Nucleus accumbens (tissue), 56 donors: Measurements from ENCODE around the gene JMJD8.

Experiments used
- DNase-seq, 56 donors: peaks; one replicate each; lab custom pipeline; 2025; lab: John Stamatoyannopoulos, UW

JMJD8 gene

DNA sequence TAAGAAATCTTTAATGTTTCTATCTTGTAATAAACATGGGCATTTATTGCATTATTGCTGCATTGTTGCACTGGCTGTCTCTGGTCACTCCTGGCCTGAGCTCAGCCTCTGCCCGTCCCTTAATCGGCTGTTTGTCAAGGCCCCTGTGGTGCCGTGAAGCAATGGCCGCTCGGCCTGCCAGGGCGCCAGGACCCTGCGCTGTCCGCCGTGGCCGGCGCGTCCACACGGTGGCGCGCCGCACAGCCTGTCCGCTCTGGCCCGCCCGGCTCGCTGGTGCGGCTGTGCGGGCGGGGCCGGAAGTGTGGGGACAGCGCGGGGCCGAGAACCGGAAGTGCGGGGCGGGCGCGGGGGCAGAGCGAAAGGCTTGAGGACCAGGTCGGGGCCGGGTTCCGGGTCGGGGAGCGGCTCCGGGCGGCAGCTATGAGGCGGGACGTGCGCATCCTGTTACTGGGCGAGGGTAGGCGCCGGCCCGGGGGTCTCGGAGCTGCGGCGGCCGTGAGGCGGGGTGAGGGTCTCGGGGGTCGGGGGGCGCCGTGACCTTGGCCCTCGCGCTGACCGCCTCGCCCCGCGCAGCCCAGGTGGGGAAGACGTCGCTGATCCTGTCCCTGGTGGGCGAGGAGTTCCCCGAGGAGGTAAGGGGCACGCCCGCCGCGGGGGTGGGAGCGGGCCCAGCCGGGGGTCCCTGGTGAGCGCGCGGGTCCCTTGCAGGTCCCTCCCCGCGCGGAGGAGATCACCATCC lies 16.2 kb downstream of the JMJD8 start, which contains the start of gene RHOT2:
RHOT2 (plus strand) TSS at position 353 of the 739 bp plus-strand sequence; CDS start at position 421, 68 bp downstream.
- DNase-seq: peak in 55 of 56 donors; percentile 18 to 96 (median 84)

DNA sequence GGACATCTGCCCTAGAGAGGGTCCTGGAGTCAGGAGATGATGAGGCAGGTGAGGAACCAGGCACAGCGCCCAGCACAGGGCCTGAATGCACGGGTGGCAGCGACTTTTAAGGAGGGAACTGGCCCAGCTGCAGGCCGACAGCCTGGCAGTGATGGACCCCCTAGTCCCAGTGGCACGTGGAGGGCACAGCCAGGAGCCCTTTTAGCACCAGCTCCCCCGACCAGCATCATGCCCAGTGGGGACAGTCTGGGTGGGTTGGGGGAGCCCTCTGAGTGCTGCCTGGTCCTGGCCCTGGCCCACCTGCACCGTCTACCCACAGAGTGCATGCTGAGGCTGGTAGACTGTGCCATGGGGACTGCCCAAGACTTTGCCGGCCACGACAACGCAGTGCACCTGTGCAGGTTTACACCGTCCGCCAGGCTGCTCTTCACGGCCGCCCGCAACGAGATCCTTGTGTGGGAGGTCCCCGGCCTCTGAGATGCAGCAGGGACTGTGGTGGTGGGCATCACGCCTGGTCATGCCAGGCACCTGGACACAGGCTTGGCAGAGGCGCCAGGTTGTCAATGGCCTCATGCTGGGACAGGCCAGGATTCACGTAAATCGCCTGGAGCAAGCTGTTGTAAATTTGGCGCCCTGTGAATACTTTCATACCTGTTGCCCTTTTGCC lies 16.9 kb downstream of the JMJD8 start:
- peak in 3 of 56 donors; percentile 29 to 47 (median 33) for DNase-seq

DNA sequence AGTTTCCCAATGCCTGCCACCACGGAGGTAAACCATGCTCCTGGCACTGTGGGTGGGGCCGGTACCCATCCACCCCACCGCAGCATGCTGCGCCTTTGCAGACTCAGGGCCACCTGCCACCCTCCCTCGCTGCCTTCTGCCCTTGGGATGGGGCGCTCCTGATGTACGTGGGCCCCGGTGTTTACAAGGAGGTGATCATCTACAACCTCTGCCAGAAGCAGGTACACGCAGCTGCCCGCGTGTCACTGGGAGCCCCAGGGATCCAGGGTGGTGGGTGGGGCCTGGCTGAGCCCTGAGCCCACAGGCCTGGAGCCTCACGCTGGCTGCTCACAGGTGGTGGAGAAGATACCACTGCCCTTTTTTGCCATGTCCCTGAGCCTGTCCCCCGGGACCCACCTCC lies 17.6 kb downstream of the JMJD8 start:
- no peak for DNase-seq

DNA sequence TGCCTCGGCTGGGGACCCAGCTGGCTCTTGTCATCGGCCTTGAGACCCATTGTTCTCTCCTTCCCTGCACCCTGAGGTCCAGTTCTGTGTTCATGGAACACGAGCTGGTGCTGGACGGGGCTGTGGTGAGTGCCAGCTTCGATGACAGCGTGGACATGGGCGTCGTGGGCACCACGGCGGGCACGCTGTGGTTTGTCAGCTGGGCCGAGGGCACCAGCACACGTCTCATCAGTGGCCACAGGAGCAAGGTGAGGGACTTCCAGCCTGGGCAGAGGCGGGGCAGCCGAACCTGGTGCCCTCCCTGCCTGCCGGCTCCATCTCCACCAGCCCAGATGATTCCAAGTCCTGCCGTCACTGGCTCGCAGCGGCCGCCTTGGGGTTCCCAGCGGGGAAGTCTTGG lies 21.5 kb downstream of the JMJD8 start:
- DNase-seq: no peak

DNA sequence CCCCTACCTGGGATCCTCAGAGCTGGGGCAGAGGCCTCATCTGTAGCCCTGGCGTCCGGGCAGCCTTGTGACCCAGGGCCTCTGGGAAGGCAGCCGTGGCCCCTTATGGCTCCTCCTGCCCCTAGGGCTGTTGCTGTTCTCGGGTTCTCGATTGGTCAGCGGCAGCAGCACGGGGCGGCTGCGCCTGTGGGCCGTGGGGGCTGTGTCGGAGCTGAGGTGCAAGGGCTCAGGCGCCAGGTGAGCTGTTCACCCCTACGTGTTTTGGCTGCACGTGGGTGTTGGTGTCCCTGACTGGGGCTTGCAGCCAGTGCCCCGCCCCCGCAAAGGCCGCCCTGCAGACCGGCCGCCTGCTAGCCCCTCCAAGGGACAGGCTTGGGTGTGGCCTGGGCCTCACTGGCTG lies 22.0 kb downstream of the JMJD8 start:
- DNase-seq: no peak

DNA sequence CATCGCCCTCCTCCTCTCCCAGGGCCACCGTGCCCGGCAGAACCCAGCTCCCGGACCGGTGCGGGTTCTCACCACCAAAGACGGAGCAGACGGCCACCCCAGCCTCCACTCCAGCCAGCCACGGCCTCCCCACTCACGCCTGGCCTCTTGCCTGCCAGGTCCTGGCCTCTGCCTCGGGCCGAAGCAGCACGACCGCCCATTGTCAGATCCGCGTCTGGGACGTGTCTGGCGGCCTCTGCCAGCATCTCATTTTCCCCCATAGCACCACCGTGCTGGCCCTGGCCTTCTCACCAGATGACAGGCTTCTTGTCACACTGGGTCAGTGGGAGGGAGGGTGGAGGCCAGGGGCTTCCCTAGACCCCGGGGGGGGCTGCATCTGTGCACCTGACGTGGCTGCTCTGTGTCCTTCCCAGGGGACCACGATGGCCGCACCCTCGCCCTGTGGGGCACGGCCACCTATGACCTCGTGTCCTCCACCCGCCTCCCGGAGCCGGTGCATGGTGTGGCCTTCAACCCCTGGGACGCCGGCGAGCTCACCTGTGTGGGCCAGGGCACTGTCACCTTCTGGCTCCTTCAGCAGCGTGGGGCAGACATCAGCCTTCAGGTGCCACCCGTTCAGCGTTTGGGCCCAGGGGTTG lies 22.8 kb downstream of the JMJD8 start:
- DNase-seq: peak in 1 of 56 donors; percentile 48

DNA sequence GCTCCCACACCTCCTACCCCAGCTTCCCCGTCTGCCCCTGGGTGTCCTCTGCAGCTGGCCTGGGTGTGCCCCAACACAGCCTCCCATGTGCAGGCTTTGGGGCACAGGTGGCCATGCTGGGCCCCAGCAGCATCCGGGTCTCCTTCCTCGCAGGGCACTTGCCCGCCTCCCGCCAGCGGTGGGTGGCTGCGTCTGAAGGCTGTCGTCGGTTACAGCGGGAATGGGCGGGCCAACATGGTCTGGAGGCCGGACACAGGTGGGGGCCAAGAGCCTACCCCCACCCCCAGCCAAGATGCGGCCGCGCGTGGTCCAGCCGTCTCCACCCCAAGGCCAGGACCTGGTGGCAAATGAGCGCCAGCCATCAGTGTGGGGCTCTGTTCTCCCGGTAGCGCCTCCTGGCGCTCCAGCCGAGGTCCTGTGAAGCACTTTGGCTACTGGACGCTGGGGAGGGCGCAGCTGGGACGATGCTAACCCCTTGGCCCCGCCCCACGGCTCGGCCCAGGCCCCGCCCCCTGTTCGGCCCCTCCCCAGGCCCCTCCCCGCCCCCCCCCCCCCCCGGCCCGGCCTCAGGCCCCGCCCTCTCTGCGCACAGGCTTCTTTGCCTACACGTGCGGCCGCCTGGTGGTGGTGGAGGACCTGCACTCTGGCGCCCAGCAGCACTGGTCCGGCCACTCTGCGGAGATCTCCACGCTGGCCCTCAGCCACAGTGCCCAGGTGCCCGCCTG lies 23.5 kb downstream of the JMJD8 start:
- DNase-seq: peak in 54 of 56 donors; percentile 30 to 90 (median 76)

DNA sequence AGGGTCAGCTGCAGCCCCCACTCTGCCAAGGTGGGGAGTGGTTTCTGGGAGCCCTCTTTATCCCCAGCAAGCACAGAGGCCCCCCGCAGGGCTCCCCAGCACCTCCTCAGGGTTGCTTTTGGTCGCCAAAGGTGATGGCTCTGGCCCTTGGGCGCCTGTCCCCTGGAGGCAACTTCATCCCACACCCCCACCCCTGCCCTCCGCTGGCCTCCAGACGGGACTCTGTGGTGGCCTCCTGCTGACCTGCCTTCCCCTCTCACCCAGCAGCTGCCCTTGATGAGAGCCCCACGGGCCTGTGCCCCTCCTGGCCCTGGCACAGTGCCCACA lies 24.0 kb downstream of the JMJD8 start:
- no peak for DNase-seq

DNA sequence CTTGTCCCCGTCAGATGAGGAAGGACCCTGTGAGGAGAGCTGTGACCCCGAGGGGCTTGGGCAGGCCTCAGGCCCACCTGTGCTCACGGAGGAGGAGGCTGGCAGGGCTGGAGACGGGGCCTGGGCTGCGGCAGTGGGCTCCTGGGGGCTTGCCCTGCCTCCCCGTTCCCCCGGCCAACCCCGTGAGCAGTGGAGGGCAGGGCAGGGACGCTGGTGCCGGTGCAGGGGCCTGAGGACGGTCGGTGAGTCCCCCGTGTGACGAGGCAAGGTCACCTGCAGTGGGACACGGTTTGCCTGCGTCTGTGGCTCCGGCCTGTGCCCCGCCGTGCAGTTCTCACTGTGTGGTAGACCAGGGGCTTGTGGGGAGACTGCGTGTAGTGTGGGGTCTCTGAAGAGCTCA lies 24.5 kb downstream of the JMJD8 start:
- no peak for DNase-seq

DNA sequence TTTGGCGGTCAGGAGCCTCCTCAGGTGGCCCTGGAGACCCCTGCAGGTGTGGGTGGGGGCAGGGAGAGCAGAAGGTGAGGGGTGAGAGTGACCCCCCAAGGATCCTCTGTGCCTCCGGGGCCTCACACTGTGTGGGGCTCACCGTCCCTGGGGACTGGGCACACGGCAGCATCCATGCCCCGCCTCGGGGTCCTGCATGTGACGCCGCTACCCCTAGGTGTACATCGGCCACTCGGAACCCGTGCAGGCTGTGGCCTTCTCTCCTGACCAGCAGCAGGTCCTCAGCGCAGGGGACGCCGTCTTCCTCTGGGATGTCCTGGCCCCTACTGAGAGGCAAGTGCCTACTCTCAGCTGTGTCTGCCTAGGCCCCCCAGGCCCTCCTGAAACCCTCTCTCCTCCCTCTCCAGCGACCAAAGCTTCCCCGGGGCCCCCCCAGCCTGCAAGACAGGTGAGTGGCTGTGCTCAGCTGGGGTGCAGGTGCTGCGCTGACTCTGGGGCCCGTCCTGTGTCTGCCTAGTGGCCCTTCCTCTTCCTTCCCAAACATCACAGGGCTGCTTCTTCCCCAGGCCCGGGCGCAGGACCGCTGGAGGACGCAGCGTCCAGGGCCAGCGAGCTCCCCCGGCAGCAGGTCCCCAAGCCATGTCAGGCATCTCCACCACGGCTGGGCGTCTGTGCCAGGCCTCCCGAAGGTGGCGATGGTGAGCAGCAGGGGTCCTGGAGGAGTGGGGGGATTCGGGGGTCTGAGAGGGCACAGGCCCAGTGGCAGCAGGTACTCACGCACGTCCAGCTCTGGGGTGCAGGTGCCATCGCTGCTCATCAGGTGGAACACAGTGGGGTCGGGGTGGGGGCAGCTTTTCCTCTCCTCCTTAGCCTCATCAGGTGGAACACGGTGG lies 25.2 kb downstream of the JMJD8 start:
- no peak for DNase-seq

DNA sequence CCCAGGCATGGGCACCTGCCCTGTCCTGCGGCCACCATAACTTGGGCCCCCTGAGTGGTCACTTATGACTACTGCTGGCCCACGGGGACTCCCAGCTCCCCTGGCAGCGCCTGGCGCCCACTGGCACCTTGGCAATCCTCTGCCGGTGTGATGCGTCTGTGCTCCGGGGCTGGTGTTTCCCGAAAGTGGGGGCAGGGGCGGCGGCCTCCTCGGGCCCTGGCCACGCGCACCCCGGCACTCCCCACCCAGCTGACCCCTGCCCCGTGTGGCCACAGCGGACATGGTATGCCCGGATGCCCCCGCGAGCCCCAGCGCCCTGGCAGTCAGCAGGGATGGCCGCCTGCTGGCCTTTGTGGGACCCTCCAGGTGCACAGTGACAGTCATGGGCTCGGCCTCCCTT lies 26.6 kb downstream of the JMJD8 start:
- no peak for DNase-seq

DNA sequence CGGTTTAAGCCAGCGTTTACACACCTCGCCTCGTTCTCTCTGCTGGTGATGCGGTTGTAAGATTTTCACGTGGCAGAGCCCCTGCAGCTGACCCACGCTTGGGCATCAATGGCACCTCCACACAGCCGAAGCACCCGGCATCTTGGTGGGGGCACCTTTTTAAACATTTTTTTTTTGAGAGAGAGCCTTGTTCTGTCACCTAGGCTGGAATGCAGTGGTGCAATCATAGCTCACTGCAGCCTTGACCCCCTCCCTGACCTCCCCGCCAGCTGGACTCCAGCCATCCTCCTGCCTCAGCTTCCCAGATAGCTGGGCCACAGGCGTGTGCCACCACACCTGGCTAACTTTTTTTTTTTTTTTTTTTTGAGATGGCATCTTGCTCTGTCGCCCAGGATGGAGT lies 30.1 kb downstream of the JMJD8 start:
- DNase-seq: no peak

DNA sequence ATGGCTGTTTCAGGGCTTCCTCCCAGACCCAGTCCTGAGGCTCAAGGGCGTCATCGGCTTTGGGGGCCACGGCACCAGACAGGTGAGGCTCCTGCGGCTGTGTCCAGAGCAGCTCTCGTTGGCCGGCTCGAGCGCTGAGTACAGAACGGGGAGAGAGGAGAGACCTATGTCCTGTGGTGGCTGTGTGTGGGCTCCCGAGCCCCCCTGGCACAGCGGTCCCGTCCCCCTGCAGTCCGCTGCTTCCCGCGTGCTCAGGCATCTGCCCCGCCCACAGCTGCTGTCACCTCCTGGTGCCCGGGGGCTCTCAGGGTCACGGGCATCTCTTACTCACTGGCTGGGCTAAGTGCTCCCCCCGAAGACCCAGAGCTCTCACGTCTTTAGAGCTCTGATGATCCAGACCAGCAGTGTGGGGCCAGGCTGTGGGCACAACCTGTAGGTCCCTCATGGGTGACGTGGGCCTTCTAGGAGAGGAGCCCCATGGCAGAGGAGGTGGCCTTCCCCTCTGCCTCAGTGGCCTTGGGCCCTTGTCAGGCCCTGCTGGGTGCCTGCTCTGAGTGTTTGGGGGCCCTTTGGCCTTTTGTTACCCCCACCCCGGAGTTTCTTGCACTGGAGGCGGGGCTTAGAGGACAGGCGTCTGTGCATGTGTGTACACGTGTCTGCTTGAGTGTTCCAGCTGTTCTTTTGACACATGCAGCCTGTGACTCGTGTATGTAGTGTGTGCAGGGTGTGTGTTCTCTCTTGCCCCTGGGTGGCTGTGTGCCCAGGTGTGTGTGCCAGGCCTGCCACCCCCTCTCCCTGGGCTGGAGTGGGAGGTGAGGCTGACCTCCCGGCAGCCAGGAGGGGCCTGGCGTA lies 31.5 kb downstream of the JMJD8 start:
- no peak for DNase-seq

DNA sequence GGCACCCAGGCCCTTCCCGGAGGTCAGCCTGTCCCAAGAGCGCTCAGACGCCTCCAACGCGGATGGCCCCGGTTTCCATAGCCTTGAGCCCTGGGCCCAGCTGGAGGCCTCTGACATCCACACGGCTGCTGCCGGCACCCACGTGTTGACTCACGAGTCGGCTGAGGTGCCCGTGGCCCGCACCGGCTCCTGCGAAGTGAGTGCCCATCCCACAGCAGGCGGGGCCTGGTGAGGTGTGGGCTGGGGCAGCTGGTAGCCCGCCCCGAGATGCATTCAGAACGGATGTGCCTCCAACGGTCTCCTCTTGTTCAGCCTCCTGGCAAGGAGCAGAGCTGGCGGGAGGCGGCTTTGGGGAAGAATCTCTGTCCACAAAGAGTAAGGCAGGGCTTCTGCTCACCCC lies 32.3 kb downstream of the JMJD8 start:
- no peak for DNase-seq

DNA sequence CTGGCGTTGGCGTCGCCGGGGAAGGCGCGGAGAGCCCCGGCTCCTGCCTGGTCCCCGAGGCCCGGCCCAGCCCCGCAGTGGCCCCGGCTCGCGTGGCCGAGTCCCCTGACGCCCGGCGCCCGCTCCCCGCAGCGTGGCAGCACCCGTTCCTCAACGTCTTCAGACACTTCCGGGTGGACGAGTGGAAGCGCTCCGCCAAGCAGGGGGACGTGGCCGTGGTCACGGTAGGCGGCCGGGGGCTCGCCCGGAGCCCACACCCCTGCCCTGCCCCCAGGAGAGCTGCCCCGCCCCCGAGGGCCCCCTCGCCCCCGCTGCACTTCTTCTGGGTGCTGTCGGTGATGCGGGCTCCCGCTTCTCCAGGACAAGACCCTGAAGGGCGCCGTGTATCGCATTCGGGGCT lies 34.5 kb downstream of the JMJD8 start:
- DNase-seq: no peak

DNA sequence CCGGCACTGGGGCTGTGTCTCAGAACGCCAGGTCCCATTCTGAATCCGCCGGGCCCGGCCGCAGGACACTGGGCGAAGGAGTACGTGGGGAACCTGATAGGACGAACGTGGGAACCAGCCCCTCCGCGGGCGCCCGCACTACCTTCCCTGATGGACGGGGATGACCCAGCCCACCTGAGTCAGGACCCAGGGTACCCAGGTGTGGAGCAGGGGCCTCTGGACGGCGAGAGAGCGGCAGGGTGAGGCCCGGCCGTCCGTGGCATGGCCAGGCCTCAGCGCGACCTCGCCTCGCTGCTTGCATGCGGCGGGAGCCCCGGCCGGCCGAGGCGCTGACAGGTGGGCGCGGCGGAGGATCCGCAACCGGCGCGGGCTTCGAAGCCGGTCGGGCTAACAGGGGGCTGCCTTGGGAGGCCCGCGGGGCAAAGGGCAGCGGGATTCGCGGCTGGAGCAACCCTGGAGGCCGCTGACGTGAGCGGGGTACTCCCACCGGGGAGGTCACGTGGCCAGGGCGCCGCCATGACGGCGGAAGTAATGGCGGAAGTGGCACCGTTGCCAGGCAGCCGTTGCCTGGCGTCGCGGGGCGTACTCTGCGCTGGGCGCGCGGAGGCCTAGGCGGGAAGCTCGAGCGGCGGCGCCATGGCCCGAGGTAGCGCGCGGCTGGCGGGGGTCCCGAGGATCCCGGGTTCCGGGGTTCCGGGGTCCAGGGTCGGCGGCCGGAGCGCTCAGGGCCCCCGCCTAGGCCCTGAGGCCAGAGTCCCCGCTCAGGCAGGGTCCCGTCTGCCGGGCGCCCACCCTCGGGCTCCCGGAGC lies 35.1 kb downstream of the JMJD8 start, which contains the start of gene WDR90:
WDR90 (plus strand) TSS at position 585 of the 809 bp plus-strand sequence; CDS start at position 637, 52 bp downstream.
- peak; percentile 39 to 97 (median 88) for DNase-seq

DNA sequence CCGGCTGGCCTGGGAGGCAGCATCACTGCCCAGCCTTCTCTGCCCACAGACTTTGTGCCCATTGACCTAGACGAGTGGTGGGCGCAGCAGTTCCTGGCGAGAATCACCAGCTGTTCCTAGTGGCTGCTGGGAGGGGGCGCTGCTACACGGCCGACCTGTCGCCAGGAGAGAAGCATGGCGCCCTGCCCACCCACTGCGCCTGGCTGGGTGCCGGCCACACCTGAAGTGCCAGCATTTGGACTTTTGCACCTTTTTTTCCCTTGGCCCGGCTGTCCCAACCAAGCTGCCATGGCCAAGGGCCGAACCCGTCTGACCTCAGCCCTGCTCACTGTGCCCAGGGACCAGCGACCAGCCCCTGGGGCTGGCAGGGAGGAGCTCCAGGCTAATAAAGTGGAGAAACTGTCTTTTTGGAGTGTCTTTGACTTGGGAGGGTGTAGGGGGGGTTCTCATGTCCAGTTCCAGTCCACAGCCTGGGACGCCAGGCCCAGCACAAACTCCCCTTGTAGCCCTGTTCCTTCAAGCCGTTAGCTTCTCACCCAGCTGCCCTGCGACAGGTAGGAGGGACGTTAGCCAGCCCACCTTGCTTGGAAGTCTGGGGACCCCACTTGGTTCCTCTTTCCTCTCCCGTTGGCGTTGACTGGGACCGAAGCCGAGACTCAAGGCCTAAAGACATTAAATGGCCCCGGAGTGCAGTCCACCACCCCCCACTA lies 35.9 kb downstream of the JMJD8 start:
- peak in 5 of 56 donors; percentile 3 to 43 (median 13) for DNase-seq
